ENCODE measurements around the gene MMAB.

- TF ChIP-seq, protein P1, sequence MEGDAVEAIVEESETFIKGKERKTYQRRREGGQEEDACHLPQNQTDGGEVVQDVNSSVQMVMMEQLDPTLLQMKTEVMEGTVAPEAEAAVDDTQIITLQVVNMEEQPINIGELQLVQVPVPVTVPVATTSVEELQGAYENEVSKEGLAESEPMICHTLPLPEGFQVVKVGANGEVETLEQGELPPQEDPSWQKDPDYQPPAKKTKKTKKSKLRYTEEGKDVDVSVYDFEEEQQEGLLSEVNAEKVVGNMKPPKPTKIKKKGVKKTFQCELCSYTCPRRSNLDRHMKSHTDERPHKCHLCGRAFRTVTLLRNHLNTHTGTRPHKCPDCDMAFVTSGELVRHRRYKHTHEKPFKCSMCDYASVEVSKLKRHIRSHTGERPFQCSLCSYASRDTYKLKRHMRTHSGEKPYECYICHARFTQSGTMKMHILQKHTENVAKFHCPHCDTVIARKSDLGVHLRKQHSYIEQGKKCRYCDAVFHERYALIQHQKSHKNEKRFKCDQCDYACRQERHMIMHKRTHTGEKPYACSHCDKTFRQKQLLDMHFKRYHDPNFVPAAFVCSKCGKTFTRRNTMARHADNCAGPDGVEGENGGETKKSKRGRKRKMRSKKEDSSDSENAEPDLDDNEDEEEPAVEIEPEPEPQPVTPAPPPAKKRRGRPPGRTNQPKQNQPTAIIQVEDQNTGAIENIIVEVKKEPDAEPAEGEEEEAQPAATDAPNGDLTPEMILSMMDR (conservative IDR thresholded peaks at IDR 0.05; ENCODE audit: low read depth, low read length): no peak
- TF ChIP-seq EZH2 (IDR thresholded peaks at IDR 0.05; ENCODE audit: low read length, unreplicated experiment): no peak
These were observed 9.7 kb downstream of the MMAB start for GRCh38 chr12:109563291-109564284.
